Cardiac septum (tissue), 1 donor: Measurements from ENCODE around the gene DCT. TPM values are rescaled to one million over a fixed set of nuclear protein-coding genes. Genes with fewer than 3 reads are reported as not detected.

Experiments
- DNase-seq: peaks from one replicate; pipeline ENCODE4 v3.0.0-alpha.2; 2020; ENCODE audit warnings: low spot score
- intact Hi-C: fragments of 100-400 bp; cut with DNase I; formaldehyde crosslinking; loops from one replicate; pipeline ENCODE4 v1.14.0; 2022
- total RNA-seq: library from RNA; stranded (reverse); fragmentation: NEBNext Ultra II Directional; extraction: Animal tissue kit (Norgen Biotek cat#: 25700); gene quantifications from one replicate; pipeline ENCODE4 v1.2.1, GENCODE V29; 2021
- donor health status: DM: no; HTN: no; CAD: no.

Gene DCT
- total RNA-seq, 1 donor from 2014 or later: 0.22 TPM

DNA sequence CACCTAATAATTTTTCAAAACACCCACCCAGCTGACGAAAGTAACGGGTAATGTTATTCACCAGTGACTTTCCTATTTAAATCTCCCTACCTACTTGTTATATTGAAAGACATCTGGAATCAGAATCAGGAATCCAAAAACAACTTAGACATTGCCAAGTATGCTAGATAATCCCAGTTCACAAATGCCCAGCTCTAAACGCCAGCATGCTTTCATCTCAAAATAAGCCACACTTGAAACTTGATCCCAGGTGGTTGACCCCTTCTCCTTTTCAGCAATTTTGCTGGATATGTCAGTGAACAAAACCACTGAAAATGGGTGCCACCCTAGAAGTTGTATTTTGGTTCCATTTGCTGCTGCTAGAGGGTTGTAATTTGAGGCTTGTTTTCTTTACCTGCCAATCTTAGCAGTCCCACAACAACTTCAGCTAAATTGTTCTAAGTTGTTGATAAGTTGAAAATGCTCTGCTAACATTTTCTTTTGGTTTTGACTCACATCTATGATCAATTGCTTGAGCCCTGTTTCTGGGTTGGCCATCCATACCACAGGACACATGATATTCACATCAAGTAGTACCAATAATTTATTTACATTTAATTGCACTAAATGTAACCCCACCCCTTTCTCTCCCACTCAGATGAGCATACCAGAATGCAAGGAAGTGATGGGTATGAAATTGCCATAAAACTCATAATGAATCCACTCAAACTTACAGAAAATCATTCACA lies 66.4 kb downstream of the DCT start:
- no peak for DNase-seq
- intact Hi-C loops: no loop called here

GRCh38 chr13:94411747-94412146 lies 67.7 kb downstream of the DCT start:
- intact Hi-C loops: no loop called here
- no peak for DNase-seq

DNA sequence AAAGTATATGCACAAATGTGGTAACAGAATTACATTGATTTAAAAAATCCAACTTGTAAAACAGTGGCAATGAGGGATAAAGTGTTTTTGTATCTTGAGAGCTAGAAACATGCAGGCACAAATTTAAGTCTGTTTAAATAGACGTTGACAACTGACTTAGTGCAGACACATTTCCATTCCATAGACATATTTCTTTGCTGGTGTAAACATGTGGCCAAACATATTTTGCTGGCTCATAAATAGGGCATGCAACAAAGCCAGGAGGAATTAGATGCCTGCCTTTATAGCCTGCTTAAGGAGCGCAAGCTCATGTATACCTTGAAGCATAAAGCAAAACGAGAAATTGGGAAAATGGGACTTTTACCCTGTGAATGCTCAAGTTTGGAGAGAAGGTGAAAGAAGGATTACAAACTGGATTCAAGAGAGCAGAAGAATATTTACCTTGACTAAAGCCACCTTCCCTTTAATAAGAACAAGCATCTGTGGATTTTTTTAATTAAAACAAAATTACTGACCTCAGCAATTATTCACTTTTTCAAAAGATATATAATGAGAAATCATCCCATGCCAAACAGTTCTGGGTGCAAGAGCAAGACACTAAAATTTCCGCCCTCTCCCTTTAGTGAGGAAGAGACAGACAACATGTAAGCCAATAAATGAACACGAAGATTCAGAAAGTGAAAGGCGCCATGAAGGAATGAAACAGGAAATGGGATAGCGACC lies 71.0 kb downstream of the DCT start:
- intact Hi-C loops: no loop called here
- no peak for DNase-seq

- intact Hi-C loops: no loop called here
- no peak for DNase-seq
Measured at GRCh38 chr13:94400874-94401273, 78.6 kb downstream of the DCT start.

DNA sequence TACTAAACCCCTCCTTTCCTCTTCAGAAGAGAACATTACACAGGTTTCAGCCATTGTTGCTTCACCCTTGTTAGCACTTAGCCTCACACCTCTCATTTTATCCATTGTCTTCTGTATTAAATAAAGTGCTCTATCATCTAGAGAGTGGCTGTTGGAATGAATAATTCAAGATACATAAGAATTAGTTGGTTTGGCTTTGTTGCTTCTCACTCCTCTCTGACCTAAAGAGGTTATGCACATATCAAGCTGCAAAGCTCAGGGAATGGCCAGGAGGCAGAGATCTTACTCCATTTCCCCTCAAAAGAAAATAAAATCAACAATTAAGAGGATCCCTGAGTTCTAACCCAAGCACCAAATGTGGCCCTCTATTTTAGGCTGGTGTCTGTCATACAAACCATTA lies 79.7 kb downstream of the DCT start:
- intact Hi-C loops: no loop called here
- no peak for DNase-seq

GRCh38 chr13:94395860-94396259 lies 83.6 kb downstream of the DCT start:
- no peak for DNase-seq
- intact Hi-C loops: no loop called here

DNA sequence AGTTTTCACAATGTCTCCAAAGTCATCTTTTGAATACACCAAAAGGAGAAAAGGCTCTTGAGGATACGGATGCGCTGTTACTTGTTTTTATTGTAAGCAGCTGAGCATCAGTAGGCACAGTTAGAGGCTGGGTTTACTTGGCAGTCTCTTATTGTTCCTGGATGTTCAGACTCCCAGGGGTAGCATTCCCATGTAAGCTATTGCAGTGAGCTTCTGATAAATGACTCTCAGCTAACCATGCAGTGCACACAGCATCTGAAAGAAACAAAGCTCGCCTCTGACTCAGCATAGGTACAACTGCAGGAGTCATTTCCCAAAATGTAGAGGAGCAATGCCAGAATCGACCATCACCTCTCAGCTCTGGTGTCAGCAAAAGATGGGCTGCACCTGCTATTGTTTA lies 84.8 kb downstream of the DCT start:
- intact Hi-C loops: no loop called here
- DNase-seq: no peak

GRCh38 chr13:94390881-94391280 lies 88.6 kb downstream of the DCT start:
- intact Hi-C loops: no loop called here
- no peak for DNase-seq

GRCh38 chr13:94389604-94390351 lies 89.7 kb downstream of the DCT start:
- intact Hi-C loops: no loop called here
- no peak for DNase-seq

DNA sequence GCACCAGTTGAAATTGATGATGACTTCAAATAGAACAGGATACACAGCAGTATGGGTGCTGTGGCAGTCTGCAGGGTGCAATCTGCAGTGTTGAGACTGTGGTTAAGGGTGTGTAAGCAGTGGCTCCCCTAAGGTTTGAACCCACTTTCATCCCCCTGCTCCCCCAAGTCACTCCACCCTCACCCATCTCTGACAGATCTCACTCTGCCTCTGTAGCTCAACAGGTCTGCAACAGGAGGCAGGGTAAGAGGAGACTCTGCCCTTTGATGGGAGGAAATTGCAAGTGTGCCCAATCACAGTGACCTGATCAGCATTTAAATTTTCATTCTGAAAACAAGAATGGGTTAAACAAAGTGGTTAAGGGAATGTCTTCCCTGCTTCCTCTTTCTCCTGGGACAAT lies 92.4 kb downstream of the DCT start:
- intact Hi-C loops: no loop called here
- DNase-seq: no peak

Other genes starting within 250 kb of the DCT start
- gene TGDS, start 116.5 kb upstream of the DCT start, total RNA-seq: 4.9 TPM
- 1.8 TPM for gene GPR180, start 122.2 kb upstream of the DCT start, total RNA-seq
- not detected for gene SOX21, start 232.9 kb upstream of the DCT start, total RNA-seq